IPS-NIHi7 (cell line): Measurements from ENCODE around the gene PPP1R1B.

ENCODE experiments used
- DNase-seq: peaks from one replicate; pipeline ENCODE4 v3.0.0; 2012; ENCODE audit warnings: mixed read lengths; ENCODE audit errors: extremely low spot score

Gene PPP1R1B

DNA sequence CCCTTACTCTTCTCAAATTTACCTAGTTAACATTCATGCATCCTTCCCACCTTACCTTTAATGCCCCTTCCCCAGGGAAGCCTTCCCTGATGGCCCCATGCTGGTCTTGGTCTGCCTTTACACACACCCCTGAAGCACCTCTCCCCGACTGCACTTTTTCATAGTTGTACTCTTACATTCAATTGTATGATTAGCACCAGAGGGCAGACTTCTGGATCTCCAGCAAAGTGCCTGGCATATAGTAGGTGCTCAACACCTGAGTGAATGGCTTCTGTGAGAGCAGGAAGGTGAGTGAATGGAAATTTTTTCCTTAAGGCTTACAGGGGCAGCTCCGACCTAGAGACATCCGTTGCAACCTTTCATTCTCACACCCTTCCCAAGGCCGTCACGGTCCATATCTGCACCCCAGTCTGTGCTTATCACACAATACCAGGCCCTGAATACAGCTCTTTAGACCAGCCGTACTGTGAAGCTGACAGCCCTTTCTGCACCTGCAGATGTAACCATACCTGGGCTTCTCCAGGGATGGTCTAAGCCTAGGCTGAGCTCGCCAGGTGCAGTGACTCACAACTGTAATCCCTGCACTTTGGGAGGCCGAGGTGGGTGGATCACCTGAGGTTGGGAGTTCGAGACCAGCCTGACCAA lies 56.7 kb downstream of the PPP1R1B start:
- no peak for DNase-seq

DNA sequence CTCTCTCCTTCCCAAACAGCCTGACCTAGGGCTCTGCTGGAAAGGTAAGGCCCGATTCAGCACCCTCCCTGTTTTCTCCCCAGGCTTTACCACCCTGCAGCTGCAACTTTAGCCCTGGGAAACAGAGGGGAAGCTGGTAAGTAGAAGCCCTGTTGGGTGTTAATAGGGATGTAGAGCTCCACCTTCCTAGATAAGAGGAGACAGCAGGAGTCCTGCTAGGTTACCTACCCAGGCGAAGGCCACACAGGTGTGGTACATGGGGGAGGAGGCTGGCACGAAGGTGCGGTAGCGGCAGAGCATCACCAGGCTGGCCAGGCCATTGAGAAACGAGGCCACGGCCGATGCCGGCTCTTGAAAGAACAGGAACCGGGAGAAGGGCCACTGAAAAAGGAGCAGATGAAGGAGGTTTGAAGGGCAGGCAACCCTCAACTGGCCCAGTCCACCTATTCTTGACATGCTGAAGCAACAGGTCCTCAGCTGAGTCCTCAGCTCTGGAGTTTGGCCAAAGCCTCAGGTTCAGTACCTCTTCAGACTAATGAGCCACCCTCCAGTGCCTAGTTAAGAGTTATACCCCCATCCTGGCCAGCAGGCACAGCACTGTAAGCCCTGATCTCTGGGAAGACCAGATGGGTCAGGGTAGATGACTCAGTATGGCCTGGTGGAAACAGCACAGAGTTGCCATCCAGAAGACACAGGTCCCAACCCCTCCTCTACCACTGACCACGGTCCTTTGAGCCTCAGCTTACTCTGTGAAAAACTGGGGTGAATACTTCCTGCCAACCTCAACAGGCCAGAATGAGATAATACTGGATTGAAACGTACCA lies 57.8 kb downstream of the PPP1R1B start:
- DNase-seq: no peak
